GM12865 (cell line): ENCODE measurements around the gene COL20A1.

ENCODE experiments used
- DNase-seq: peaks from one replicate; pipeline ENCODE4 v3.0.0; 2010; ENCODE audit warnings: low read depth
- H3K4me3 ChIP-seq: 2 replicates; pipeline ENCODE4 v1.5.1; 2011; ENCODE audit warnings: mild to moderate bottlenecking, low read depth, low read length, control low read depth
- TF ChIP-seq, protein P1 (sequence below): IDR thresholded peaks from 2 replicates; pipeline ENCODE4 v1.5.1; 2011; ENCODE audit warnings: low read length, control low read depth, low read depth, inconsistent platforms; ENCODE audit not compliant: insufficient read depth; ENCODE audit errors: missing control alignments

Gene COL20A1

DNA sequence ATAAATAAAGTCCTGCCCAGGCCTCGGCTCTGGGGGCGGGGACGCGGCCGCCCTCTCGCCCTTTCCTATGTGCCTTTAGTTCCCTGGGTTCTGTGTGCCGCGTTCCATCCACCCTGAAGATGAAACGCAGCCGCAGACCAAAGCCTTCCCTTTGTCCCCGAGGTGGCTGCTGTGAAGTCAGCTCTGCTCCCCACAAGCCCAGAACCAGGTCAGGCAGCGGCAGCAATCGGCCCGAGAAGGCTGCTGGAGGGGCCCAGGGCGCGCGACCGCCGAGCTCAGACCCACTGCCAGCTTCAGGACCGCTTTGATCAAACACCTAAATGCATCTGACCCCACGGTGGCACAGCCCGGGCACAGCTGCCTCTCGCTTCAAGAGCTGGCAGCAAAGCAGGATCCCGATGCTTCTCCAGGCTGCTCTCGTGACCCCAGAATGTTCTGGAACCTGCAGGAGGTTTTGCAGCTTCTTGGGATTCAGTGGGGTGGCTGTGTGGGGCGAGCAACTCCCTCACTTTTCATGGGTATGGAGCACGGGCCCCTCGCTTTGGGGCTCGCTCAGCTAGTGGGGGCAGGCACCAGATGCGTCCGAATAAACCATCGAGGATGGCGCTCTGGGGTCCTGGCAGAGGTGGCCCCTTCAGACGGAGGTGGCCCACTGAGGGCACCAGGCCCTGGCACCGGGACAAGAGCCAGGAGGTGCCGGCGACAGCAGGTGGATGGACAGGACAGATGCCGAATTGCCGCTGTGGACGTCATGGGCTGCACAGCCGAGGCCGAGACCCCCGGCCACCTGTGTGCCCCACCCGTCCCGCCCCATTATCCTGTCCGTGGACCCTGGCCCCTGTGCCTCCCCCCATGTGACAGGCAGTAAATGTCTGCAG lies 55.2 kb downstream of the COL20A1 start:
- no peak overlapping the region for H3K4me3 ChIP-seq
- TF ChIP-seq, protein P1, sequence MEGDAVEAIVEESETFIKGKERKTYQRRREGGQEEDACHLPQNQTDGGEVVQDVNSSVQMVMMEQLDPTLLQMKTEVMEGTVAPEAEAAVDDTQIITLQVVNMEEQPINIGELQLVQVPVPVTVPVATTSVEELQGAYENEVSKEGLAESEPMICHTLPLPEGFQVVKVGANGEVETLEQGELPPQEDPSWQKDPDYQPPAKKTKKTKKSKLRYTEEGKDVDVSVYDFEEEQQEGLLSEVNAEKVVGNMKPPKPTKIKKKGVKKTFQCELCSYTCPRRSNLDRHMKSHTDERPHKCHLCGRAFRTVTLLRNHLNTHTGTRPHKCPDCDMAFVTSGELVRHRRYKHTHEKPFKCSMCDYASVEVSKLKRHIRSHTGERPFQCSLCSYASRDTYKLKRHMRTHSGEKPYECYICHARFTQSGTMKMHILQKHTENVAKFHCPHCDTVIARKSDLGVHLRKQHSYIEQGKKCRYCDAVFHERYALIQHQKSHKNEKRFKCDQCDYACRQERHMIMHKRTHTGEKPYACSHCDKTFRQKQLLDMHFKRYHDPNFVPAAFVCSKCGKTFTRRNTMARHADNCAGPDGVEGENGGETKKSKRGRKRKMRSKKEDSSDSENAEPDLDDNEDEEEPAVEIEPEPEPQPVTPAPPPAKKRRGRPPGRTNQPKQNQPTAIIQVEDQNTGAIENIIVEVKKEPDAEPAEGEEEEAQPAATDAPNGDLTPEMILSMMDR: no peak
- no peak for DNase-seq

DNA sequence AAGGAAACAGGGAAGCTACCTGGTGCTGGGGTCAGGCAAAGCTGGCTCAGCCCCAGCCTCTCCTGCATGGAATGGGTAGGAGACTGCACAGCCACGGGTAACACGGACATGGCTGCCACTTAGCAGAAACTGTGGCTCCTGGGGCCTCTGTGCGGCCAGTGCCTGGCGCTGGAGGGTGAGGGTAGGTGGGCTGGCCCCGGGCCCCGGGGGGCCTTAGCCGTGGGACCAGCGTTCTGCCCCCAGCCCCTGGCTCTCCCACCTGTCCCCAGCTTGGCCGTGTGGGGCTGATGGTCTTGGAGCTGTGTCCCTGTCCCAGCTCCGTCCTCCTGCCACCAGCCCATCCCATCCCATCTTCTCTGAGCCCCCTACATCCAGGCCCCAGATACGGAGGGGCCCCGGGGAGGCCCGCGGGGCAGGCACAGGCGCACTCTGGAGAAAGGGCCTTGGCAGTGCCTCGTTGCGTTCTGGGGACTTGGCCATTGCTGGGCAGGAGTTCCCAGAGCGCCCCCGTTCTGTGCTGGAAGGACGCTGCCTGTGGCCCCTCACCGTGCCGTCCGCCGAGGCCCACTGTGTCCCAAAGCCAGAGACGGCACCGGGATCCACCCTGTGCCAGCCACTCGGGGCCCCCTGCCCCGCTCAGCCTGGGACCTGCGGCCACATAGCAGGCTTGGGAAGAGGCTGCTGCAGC lies 56.0 kb downstream of the COL20A1 start:
- H3K4me3 ChIP-seq: no peak overlapping the region
- TF ChIP-seq, protein P1: no peak
- DNase-seq: no peak

DNA sequence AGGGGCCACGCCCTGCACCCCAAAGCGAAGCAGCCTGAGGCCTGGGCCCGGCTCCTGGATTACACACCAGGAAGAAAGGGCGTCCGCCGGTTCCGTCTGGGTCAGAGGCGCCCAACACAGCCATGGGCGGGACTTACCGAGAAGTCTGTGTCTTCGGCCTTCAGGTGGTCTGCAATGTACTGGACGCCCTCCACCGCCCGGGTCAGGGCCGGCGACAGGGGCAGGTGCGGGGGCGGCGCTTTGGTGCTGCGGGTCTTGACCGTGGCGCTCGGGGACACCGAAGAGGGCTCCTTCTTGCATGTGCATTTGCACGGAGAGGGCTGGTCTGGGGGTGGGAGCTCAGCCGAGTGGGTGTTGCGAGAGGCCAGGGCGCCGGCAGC lies 56.5 kb downstream of the COL20A1 start:
- TF ChIP-seq, protein P1: no peak
- no peak overlapping the region for H3K4me3 ChIP-seq
- DNase-seq: no peak

DNA sequence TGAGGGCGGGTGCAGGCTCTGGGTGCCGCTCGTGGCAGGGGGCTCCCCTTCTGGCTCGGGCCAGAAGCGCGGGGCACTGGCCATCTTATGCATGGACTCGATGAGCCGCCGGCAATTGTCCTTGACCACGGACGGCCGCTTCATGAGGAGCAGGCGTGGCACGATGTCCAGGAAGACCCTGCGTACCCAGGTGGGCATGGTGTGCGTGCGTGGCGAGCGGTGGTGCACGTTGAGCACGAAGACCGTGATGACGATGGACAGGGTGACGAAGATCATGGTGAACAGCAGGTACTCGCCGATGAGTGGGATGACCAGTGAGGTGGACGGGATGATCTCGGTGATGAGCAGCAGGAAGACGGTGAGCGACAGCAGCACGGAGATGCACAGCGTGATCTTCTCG lies 57.2 kb downstream of the COL20A1 start:
- TF ChIP-seq, protein P1: no peak
- H3K4me3 ChIP-seq: no peak overlapping the region
- DNase-seq: no peak

DNA sequence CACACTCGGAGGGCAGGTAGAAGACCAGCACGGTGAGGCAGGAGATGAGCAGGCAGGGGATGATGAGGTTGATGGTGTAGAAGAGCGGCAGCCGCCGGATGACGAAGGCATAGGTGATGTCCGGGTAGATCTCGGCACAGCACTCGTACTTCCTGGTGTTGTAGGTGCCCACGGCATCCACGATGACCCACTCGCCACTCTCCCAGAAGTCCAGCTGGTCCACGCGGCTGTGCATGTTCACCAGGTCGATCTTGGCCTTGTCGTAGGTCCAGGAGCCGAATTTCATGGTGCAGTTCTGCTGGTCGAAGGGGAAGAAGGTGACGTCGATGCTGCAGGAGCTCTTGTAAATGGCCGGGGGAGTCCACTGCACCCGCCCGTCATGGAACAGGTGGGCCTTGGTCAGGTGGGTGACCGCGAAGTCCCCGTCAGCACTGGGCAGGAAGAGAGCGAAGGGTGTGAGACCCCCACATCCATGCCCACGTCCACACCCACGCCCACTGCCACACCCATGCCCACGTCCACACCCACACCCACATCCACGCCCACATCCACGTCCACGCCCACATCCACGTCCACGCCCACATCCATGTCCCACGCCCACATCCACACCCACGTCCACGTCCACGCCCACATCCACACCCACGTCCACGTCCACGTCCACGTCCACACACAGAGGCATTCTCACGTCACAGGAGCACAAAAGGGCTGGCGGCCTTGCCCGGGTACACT lies 57.8 kb downstream of the COL20A1 start:
- no peak for DNase-seq
- H3K4me3 ChIP-seq: no peak overlapping the region
- TF ChIP-seq, protein P1: no peak

DNA sequence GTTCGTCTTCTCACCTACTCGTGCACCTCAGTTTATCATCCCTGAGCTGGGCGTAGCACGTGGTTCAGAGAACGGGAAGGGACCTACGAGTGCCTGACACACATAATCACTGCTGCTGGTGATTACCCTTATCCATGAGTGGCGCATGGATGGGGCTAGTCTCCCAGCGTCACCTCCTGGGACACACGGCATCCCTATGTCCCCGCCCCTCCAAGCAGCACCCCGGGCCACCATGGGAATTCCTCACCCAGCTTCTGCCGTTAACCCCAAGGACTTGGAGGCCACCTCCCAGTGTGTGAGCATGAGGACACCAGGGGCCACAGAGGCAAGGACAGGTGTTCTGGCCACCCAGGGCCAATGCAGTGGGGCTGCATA lies 58.3 kb downstream of the COL20A1 start:
- no peak for DNase-seq
- TF ChIP-seq, protein P1: no peak
- no peak overlapping the region for H3K4me3 ChIP-seq
